GM21717 (cell line): Measurements from ENCODE around the gene LBX1.

Source experiments
- ATAC-seq: cut with Tn5 transposase; IDR thresholded peaks from one replicate; pipeline ENCODE4 v1.9.1; 2021; ENCODE audit warnings: mild to moderate bottlenecking, moderate library complexity; ENCODE audit not compliant: unreplicated experiment

Gene LBX1

DNA sequence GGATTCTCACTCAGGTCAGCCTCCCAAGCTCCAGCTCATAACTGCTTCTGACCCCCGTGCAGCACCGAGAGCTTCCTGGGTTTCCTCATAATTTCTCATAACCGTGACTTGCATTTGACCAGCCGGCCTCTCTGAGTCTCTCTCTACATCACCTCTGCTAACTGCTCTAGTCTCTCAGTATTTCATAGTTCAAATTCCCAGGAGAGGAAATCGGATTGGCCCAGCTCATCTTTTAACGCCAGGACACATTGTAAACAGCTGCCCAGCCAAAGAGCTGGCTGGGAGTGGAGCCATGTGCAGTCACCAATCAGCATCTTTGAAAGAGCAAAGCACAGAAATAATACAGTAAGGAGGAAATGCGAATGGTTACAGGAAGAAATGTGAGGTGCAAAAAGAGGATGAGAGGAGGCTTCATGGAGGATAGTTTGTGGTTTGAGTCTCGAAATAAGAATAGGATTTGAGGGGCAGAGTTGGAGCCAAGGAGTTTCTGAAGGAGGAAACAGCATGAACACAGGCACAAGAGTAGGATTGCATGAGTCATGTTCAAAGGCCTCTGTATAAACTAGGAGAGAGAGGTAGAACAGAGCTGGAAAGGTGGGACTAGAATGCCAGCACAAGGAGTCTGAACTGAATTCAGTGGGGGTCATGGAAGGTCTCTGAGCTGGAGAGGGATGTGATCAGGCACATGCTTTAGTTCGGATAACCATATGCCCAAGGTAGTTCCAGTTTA, 15.2 kb upstream of the LBX1 start:
- no peak for ATAC-seq

DNA sequence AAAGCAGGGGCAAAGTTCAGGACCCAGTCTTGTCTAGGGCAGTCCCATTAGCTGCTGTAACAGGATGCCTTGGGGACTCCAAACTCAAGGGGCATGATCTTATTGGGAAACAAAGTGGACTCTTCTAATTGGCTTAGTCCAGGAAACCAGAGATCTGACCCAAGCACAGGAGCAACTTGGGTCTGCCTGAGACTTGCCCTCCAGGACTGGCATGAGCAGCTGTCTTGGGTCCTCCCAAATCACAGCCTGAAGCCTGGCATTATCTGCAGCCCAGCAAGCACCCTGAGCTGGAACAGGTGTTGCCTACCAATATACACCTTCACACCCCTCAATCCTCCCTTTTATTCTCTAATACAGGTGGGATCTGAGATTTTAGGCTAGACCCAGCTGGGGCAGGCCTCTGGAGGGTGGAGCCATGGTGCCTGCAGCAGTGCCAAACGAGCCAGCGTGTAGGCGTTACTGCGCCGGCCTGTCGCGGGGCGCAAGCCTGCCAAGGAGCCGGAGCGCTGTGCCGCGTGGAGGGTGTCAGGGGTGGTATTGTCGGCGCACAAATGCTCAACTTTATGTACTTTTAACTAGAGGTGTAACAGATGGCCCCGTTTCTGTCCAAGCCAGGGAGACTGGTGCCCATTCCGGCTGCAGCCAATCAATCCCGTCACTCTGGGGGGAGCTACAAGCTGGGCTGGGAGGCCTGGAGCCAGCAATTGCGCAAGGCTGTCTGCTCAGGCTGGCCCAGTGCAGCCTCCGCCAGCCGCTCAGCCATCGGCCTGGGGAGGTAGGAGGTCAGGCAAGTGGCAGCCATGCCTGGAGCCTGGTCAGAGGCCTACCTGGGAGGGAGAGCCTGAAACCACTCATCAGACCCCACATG, 12.8 kb upstream of the LBX1 start:
- ATAC-seq: no peak

DNA sequence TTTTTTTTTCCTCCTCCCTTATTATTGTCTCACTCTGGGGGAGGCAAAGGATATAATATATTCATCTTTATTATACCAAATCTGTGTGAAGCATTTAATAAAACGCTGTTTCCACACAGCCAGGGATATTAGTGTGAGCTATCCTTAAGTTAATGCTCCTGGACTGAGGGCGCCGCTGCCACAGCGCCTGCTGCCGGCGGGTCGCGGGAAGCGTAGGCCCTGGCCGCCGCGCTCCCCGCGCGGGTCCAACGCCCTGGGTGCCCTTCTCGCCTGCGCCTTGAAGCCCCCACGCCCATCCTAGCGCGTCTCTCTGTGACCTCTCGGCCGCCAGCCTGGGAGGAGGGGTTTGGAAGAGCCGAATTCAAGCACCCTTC, 9.5 kb upstream of the LBX1 start:
- no peak for ATAC-seq

DNA sequence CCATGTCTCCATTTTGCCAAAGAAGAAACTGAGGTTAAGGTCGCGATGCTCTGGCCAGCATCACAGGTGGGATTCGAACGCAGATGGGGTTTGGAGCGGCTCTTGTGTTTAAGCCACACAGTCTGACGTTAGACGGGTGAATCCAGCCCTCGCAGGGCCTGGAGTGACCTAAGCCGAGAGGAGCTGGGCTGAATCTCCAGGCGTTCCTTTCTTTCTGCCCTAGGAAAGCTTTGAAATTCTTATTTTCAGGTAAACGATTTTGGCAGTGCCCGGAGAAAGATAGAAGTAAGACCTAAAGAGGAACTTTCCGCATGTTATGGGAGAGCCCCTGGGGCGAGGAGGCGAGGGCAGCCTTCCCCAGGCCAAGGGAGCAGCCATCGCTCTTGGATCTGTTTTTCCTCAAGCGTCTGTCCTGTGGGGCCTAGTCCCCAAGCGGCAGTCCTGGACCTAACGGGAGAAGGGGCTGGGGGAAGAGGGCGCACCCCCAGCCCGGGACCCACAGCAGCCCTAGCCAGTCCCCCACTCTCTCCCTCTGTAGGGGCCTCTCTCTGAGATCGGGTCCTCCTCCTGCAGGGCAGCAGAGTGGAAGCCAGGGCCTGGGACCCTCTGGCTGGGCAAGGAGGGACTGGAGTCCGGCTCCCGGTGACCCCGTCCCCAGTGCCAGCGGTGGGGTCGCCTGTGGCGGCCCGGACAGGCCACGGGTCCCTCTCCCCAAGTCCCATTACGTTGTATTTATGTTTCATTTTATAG, 8.9 kb upstream of the LBX1 start:
- ATAC-seq: no peak

DNA sequence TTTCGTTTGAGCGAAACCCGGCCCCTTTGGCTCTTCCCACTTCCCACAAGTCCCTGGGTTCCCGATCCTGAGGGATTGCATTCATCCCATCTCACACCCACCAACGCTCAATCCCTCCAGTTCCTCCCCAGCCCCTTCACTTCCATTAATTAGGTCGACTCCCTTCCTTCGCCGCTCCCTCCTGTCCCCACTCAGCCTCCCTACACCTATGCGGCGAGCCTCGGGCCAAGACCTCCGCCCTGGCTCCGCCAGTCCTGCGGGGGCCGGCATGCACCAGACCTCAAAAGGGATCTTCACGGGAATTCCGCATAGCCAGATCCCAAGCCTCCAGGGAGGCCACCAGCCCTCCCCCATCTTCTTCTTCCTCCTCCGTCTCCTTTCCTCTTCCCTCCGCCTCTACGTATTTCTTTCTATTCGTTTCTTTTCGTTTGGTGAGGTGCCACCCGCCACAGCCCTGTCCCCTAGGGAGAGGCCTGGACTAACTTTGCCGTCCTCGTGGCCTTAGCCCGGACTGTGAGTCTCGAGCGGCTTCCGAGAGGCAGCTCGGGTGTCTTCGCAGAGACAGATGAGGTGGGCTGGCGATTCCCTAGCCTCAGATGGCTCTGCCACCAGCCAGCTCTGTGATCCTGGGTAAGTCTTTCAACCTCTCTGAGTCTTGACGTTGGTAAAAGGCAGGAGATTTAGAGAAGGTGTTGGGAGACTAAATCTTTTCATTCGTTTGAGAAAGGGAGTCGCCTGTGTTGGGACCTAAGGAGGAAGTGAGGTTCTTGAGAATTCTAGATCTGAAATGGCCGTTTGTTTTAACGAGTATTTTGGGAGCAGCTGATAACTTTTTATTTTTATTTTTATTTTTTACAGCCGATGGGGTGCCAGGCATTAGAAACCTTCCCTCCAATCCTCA, 8.1 kb upstream of the LBX1 start:
- no peak for ATAC-seq

DNA sequence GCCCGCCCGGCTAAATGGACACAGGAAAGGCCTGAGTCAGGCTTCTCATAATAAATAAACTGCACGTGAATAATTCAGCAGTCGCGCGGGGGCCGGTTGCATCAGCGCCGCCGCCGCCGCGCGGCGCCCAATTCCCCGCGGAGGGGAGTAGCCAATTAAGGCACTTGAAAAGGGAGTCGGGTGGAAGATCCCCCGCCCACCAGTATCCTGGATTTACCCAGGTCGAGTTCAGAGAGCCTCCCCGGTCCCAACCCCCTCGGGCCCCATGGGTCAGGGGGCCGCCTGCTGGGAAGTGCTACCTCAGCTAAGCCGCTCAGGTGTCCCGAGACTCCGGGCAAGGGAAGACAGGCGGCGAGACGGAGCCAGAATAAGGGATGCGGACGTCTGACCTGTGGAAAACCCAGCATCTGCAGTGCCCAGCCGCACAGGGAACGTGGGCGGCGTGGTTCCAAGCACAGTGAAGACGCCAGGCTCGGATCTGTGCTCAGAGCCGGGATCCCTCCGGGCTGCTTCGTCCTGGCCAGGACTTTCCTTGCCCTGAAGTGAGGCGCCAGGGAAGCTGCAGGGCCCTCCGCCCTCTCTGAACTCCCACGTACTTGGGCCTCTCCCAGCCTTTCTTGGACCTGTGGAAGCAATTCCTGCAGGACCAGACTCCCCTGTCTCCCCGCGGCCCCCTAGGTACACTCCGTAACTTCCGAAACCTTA, 7.3 kb upstream of the LBX1 start:
- ATAC-seq: no peak

DNA sequence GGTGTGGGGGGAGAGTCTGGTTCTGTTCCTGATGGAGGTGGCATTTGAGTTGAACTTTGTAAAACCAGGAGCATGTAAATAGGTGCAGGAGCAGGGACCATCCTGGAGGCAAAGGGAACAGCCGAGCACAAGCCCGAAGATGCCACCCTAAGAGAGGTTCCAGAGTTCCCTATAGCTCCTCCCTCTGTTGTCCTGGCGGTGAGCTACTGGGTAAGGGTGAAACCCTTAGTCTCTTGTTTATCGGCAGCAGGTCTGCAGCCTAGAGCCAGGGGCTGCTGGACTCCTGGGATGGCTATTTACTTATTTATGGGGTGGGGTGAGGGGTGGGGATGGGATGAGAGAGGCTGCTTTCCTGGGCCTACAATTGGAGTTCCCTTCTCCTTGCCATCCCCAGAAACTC, 6.5 kb upstream of the LBX1 start:
- ATAC-seq: no peak

DNA sequence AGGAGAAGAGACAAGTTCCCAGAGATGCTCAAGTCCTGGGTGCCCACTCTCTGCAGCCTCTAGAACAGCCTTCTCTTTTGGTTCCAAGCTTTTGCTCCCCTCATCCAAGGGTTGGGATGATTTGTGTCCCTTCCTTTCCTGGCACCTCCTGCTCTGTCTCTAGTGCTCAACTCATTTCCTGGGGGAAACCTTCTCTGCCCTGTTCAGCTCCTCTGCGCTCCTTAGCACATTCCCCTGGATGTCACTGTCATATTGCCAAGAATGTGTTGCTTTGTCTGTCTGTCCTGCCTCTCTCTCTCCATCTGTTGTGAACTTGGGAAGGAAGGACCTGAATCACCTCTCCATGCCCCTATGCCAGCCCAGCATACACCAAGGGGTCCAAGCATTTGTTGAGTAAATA, 5.1 kb upstream of the LBX1 start:
- ATAC-seq: no peak

DNA sequence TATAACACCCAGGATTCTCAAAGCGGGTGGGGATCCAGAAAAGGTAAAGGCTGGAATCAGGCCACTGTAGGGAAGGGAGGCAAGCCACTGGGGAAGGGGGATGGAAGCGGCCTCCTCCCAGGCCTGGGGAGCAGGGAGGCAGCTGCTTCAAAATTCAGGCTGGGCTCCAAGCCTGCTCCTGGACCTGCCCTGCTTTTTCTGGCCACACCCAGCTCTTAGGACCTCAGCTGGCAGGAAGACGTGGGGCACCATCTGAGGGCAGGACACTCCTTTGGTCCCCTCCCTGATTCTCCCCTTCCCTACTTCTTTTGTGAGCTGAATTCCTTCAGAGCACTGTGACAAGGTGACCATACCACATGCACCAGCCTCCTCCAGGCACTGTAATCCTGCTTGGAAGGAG, 4.6 kb upstream of the LBX1 start:
- ATAC-seq: no peak

DNA sequence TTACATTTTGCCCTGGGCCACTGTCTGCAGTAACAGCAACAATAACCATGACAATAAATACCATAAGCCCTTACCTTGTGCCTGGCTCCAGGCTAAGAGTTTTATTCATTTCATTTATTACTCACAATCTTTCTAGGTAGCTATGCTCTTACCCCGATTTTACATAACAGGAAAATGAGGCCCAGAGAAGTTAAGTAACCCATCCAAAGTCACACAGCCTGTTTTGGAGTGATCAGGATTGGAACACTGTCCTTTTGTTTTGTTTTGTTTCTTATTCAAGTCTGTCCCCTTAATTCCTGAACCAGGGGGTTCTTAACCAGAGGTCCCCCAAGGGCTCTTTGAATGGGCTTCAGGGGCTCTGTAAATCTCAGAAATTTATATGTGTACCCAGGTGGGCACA, 4.2 kb upstream of the LBX1 start:
- no peak for ATAC-seq

DNA sequence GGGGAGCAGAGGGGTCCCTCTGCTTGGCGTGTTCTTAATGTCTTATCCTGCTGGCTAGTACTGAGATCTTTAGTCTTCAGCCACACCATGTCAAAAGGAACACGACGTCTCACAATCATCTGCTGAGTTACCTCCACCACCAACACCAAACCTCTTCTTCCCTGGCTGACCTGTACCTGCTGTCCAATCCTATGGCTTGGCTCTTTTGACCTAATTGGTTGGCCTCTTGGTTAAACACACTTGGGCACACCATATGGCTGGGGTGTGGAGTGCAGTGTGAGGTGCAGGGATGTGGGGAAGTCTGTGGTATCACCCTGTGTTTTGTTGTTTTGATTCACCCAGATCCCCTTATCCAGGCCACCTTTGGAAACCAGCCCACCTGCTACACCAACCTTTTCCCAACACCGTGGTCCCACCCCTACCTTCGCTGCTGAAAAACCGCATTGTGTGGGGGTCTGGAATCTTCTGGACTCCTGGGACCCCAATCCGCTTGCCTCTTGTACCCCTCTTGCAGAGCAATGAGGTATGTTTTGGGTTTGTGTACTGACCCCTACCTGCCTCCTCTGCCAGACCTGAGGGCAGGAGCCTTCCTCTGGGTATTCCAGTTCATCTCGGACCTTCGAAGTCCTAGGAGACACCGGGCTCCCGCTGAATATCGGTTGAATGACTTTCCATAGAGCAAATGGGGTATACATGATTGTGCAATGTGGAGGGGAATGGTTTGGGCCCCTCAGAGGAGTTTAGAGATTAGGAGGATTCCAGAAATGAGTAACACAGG, 2.8 kb upstream of the LBX1 start:
- ATAC-seq: no peak

DNA sequence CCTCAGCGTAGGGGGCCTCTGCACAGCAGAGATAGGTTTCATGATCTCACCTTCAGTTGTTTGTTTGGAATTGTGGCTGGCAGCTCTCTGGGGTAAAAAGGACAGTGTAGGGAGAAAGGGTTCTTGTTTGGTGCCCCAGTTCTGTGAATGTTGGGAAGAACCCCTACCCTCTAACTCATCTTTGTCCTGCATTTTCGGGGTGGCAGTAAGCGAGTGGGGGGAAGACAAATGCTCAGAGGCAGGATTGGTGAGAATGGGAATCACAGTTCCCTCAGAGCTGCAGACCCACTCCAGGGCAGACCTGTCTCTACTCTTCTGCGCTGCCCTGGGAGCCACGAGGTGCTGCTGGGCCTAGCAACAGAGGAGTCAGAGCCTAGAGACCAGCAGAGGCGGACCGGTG, 1.8 kb upstream of the LBX1 start:
- no peak for ATAC-seq

DNA sequence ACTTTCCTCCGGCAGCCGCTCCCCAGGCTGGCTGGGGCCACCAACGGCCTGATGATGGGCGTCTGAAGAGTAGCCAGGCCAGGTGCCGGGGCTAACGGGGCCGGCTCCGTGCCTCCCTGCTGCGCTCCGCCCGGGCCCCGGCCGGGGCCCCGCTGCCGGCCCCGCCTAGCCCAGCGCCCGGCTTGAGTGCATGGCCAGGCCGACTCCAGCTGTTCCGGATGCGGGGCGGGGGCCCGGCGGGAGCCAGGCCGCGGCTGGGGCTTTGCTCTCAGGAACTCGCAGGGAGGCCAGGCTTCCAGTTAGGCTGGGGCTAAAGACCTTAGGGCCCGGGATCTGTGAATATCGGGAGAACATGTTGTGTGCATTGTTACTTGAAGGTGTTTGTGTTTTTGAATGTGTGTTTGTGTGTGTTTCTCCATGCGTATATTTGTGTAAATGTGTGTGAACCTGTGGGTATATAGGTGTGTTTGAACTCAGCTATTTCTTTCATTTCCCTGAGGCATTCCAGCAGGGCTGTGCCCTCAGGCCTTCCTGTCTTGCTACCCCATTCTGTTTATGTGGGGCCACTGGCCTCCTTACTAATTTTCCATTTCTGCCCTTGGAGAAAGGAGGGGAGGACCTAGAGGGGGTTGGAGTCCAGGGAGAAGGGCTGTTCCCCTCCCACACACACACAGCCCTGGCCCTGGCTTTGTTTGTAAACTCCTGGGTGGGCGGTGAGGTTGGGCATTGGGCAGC, 1.1 kb upstream of the LBX1 start:
- no peak for ATAC-seq

DNA sequence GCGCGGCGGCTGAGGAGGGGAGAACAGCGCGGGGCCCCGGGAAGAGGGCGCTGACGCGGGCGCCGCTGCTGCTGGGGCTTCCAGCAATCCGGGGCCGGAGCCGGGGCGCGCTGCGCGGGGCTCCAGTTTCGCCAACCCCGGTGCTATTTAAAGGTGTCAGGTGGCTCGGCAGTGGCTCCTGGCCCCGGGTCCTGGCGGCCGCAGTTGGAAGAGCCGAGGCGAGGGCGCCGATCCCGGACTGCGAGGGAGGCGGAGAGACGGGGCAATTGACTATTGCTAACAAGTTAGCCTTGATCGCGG, 347 bp downstream of the LBX1 start:
- no peak for ATAC-seq

DNA sequence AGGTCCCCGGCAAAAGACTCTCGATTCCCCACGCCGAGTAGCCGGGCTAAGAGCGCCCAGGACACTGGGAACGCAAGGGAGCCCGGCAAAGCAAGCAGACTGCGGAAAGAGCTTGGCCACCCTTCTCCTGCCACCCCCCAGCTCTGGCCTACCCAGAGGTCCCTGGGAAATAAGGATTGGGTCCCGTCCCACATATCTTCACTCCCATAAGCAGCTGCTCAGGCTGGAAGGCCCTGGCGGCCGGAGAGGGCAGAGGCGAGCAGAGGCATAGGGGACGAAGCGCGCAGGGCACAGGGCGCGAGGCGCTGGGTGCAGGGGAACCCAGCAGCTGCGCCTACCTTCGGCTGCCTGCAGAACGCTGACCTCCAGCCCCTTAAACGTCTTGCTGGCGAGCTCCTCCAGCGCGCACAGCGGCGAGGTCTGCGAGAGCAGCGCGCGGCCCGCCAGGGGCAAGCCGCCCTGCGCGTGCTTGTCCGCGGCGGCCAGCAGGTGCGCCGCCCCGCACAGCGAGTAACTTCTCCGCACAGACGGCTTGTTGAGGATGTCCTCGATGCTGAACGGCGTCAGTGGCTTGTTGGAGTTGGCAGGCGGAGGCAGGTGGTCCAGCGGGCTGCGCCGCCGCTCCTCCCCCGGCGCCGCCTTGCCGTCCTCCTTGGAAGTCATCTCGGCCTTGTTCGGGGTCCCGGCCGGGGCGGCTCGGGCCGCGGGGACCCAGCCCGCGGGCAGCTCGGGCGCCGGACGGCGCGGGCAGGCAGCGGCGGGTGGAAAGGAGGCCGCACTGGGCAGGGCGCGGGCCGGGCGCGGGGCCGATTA, 904 bp downstream of the LBX1 start:
- no peak for ATAC-seq

DNA sequence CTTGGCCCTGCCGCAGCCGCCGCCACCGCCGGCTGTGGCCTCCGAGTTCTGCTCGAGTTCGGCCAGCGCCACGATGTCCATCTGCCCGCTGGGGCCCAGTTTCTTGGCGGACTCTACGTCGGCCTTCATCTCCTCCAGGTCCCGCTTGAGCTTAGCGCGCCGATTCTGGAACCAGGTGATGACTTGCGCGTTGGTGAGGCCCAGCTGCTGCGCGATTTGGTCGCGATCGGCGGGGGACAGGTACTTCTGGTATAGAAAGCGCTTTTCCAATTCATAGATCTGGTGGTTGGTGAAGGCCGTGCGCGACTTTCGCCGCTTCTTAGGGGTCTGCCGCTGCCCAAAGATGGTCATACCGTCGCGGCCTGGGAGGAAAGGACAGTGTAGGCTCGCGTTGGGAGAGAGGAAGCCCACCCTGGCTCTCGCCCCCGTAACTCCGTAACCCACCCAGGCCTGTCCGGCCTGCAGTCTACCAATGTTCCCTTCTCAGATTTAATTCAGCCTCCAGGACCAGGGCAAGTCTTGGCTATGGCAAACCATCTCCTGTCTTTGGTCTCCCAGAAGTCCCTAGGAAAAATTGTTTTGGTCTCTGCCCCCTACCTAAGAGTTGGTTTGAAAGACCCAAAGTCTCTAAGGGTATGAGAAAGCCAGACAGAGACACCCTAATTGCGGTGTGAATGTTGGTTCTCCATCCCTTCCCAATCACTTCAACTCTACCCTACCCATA, 1.7 kb downstream of the LBX1 start:
- ATAC-seq: no peak
